ENCODE measurements around the gene BMP6. TPM values are rescaled to one million over a fixed set of nuclear protein-coding genes. Genes with fewer than 3 reads are reported as not detected.
"Not testable (repeated sequence)": the region's sequence is repeated elsewhere in the genome, so short reads cannot be mapped to it uniquely, and the experiment has no call there.

The BMP6 gene
- total RNA-seq, 1 experiment from 2014 or later: 0.15 TPM

DNA sequence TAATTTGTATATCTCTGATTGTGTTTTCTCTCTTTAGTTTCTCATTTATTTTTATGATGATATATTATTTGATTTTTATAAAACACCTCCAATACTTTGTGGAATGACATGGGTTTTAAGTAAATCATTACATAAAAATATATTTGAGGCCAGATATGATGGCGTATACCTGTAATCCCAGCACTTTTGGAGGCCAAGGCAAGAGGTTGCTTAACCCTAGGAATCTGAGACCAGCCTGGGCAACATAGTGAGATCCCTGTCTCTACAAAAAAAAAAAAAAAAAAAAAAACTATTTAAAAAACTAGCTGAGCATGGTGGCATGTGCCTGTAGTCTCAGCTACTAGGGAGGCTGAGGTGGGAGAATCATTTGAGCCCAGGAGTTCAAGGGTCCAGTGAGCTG is 87.3 kb downstream of the BMP6 start:
- no TSS peak for BruUV-seq (replicated peaks)
- intact Hi-C loops (cut with micrococcal nuclease): no loop called here
- ATAC-seq (no peak), DNase-seq (no peak)
- H3K4me2 ChIP-seq (ENCODE audit: low read length): no peak overlapping the region
- no peak overlapping the region for H2AFZ ChIP-seq (ENCODE audit: low read length)
- H3K9ac ChIP-seq (ENCODE audit: low read length): no peak overlapping the region
- TF ChIP-seq EZH2 (IDR thresholded peaks at IDR 0.05; ENCODE audit: low read length, unreplicated experiment): no peak
- no peak for TF ChIP-seq CTCF (conservative IDR thresholded peaks at IDR 0.05; ENCODE audit: low read depth, low read length)
- TF ChIP-seq EZH2phosphoT487 (IDR thresholded peaks at IDR 0.05; ENCODE audit: borderline replicate concordance, low read length): no peak
- H3F3A ChIP-seq (ENCODE audit: low read length, unreplicated experiment): no peaks in the 10 kb centered on the region
- POLR2A ChIA-PET (ENCODE audit: unreplicated experiment): no interaction called here
- peaks cover 35% of the 10 kb centered on the region for H3K27me3 ChIP-seq (ENCODE audit: low read length)
- H3K36me3 ChIP-seq (ENCODE audit: low read depth, low read length): no peaks in the 10 kb centered on the region
- H3K79me2 ChIP-seq (ENCODE audit: low read length): no peaks in the 10 kb centered on the region
- no peak overlapping the region for H3K4me3 ChIP-seq (ENCODE audit: low read length)
- H3K9me3 ChIP-seq (ENCODE audit: low read length): no peaks in the 10 kb centered on the region
- H4K20me1 ChIP-seq (ENCODE audit: low read length): no peaks in the 10 kb centered on the region
- H3K4me1 ChIP-seq (ENCODE audit: insufficient read depth, low read length): no peaks in the 10 kb centered on the region
- no peak overlapping the region for H3K27ac ChIP-seq (ENCODE audit: low read length)
- CTCF ChIA-PET: no interaction called here
- H3K9me2 ChIP-seq (replicated peaks; ENCODE audit: low read length): no peaks in the 10 kb centered on the region

DNA sequence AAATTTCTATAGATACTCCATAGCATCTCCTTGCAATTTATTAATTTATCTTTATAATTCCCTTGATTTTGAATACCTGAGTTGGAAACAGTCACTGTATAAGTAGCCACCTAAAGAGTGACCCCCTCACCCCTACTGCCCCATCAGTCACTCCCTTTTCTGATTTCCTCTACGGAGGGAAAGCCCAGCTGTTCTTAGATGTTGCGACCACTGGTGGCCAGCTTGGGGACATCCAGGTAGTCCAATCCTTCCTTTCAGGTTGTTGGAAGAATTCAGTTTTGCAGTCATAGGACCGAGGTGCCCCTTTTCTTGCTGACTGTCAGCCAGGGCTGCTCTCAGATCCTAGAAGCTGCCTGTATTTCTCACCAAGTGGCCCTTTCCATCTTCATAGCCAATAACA is 87.8 kb downstream of the BMP6 start:
- POLR2A ChIA-PET (ENCODE audit: unreplicated experiment): no interaction called here
- H3F3A ChIP-seq (ENCODE audit: low read length, unreplicated experiment): no peaks in the 10 kb centered on the region
- TF ChIP-seq CTCF (conservative IDR thresholded peaks at IDR 0.05; ENCODE audit: low read depth, low read length): peak; percentile 34; the same call in 1 of the 2 replicates
- TF ChIP-seq EZH2 (IDR thresholded peaks at IDR 0.05; ENCODE audit: low read length, unreplicated experiment): no peak
- TF ChIP-seq EZH2phosphoT487 (IDR thresholded peaks at IDR 0.05; ENCODE audit: borderline replicate concordance, low read length): no peak
- H3K9me2 ChIP-seq (replicated peaks; ENCODE audit: low read length): no peaks in the 10 kb centered on the region
- H3K79me2 ChIP-seq (ENCODE audit: low read length): no peaks in the 10 kb centered on the region
- H3K4me3 ChIP-seq (ENCODE audit: low read length): no peak overlapping the region
- no peaks in the 10 kb centered on the region for H3K4me1 ChIP-seq (ENCODE audit: insufficient read depth, low read length)
- H2AFZ ChIP-seq (ENCODE audit: low read length): no peak overlapping the region
- DNase-seq (peak; percentile 21), ATAC-seq (no peak)
- H3K9me3 ChIP-seq (ENCODE audit: low read length): no peaks in the 10 kb centered on the region
- BruUV-seq (replicated peaks): no TSS peak
- peaks cover 35% of the 10 kb centered on the region for H3K27me3 ChIP-seq (ENCODE audit: low read length)
- intact Hi-C loops (cut with micrococcal nuclease): no loop called here
- no peak overlapping the region for H3K9ac ChIP-seq (ENCODE audit: low read length)
- no peaks in the 10 kb centered on the region for H3K36me3 ChIP-seq (ENCODE audit: low read depth, low read length)
- no peaks in the 10 kb centered on the region for H4K20me1 ChIP-seq (ENCODE audit: low read length)
- CTCF ChIA-PET: no interaction called here
- no peak overlapping the region for H3K4me2 ChIP-seq (ENCODE audit: low read length)
- H3K27ac ChIP-seq (ENCODE audit: low read length): no peak overlapping the region

- no peaks in the 10 kb centered on the region for H4K20me1 ChIP-seq (ENCODE audit: low read length)
- H3K9me3 ChIP-seq (ENCODE audit: low read length): no peaks in the 10 kb centered on the region
- H3K4me3 ChIP-seq (ENCODE audit: low read length): no peak overlapping the region
- no peaks in the 10 kb centered on the region for H3K36me3 ChIP-seq (ENCODE audit: low read depth, low read length)
- BruUV-seq (replicated peaks): no TSS peak
- no peak overlapping the region for H3K4me2 ChIP-seq (ENCODE audit: low read length)
- CTCF ChIA-PET: no interaction called here
- ATAC-seq (no peak), DNase-seq (no peak)
- no peak overlapping the region for H3K9ac ChIP-seq (ENCODE audit: low read length)
- no peaks in the 10 kb centered on the region for H3K9me2 ChIP-seq (replicated peaks; ENCODE audit: low read length)
- POLR2A ChIA-PET (ENCODE audit: unreplicated experiment): no interaction called here
- no peak overlapping the region for H3K27ac ChIP-seq (ENCODE audit: low read length)
- H3F3A ChIP-seq (ENCODE audit: low read length, unreplicated experiment): no peaks in the 10 kb centered on the region
- no peaks in the 10 kb centered on the region for H3K4me1 ChIP-seq (ENCODE audit: insufficient read depth, low read length)
- intact Hi-C loops (cut with micrococcal nuclease): no loop called here
- no peak overlapping the region for H2AFZ ChIP-seq (ENCODE audit: low read length)
- H3K27me3 ChIP-seq (ENCODE audit: low read length): peaks cover 25% of the 10 kb centered on the region; the same call in 1 of the 2 replicates
- TF ChIP-seq CTCF (conservative IDR thresholded peaks at IDR 0.05; ENCODE audit: low read depth, low read length) (no peak), EZH2 (IDR thresholded peaks at IDR 0.05; ENCODE audit: low read length, unreplicated experiment) (no peak), EZH2phosphoT487 (IDR thresholded peaks at IDR 0.05; ENCODE audit: borderline replicate concordance, low read length) (no peak)
- H3K79me2 ChIP-seq (ENCODE audit: low read length): no peaks in the 10 kb centered on the region
These were observed 89.8 kb downstream of the BMP6 start for GRCh38 chr6:7815716-7816115.

DNA sequence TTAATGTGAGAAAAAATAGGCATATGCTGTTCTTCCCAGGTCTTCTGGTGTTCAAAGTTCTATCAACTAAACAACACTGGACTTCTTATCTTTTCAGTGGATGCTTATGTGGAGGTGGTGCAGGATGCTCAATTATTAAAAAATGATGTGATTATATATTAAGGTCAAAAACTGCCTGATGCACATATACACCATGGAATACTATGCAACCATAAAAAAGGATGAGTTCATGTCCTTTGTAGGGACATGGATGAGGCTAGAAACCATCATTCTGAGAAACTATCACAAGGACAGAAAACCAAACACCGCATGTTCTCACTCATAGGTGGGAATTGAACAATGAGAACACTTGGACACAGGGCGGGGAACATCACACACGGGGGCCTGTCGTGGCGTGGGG is 91.3 kb downstream of the BMP6 start:
- H3K4me2 ChIP-seq (ENCODE audit: low read length); H3K36me3 ChIP-seq (ENCODE audit: low read depth, low read length); H3K9me2 ChIP-seq (replicated peaks; ENCODE audit: low read length); H3K4me3 ChIP-seq (ENCODE audit: low read length); H3K9me3 ChIP-seq (ENCODE audit: low read length); H3K4me1 ChIP-seq (ENCODE audit: insufficient read depth, low read length); POLR2A ChIA-PET (ENCODE audit: unreplicated experiment); H3K79me2 ChIP-seq (ENCODE audit: low read length); H4K20me1 ChIP-seq (ENCODE audit: low read length); H3K9ac ChIP-seq (ENCODE audit: low read length); H3F3A ChIP-seq (ENCODE audit: low read length, unreplicated experiment); H3K27ac ChIP-seq (ENCODE audit: low read length); BruUV-seq (replicated peaks); H2AFZ ChIP-seq (ENCODE audit: low read length); DNase-seq; CTCF ChIA-PET; ATAC-seq; intact Hi-C loops (cut with micrococcal nuclease): not testable (repeated sequence)
- peaks cover 18% of the 10 kb centered on the region; the same call in 1 of the 2 replicates for H3K27me3 ChIP-seq (ENCODE audit: low read length)

All from PC-3 (cell line).